Mammary epithelial cell (primary cell): ENCODE data around the gene TSR2.
"Not testable (repeated sequence)": the region's sequence is repeated elsewhere in the genome, so short reads cannot be mapped to it uniquely, and the experiment has no call there.

Experiments
- CTCF ChIP-seq, 2 donors: IDR thresholded peaks in 1 of 2; conservative IDR thresholded peaks in 1 of 2; 2 replicates each; pipeline ENCODE4 v1.5.1; 2011 to 2012; ENCODE audit warnings: inconsistent platforms in 2 of 2, low read length in 2 of 2, mild to moderate bottlenecking in 2 of 2, control low read depth in 1 of 2, low read depth in 1 of 2; ENCODE audit not compliant: insufficient read depth in 1 of 2; ENCODE audit errors: extremely low read depth in 1 of 2
- EZH2 ChIP-seq: IDR thresholded peaks from 2 replicates; pipeline ENCODE4 v1.6.1; 2012; ENCODE audit warnings: low read length, inconsistent platforms, borderline replicate concordance

- TF ChIP-seq CTCF (conservative IDR thresholded peaks at IDR 0.05 in 1 of 2, IDR thresholded peaks at IDR 0.05 in 1 of 2; ENCODE audit: extremely low read depth in 1 of 2, insufficient read depth in 1 of 2, low read depth in 1 of 2, low read length in 2 of 2); EZH2: not testable (repeated sequence)
Measured at GRCh38 chrX:54489819-54490218, 49.6 kb downstream of the TSR2 start.
